NCI-H2196 (cell line): ENCODE results near the gene IQGAP1.

Source experiments
- DNase-seq: peaks from one replicate; lab custom pipeline; 2025; ENCODE audit not compliant: unreplicated experiment; lab: John Stamatoyannopoulos, UW

Gene IQGAP1

GRCh38 chr15:90439946-90440345, 51.9 kb downstream of the IQGAP1 start:
- no peak for DNase-seq

GRCh38 chr15:90441027-90441426, 53.0 kb downstream of the IQGAP1 start:
- DNase-seq, result no peak

GRCh38 chr15:90442423-90442822, 54.4 kb downstream of the IQGAP1 start:
- no peak for DNase-seq

- no peak for DNase-seq
Observed at GRCh38 chr15:90449206-90449735, 61.2 kb downstream of the IQGAP1 start.

GRCh38 chr15:90451053-90451850, 63.2 kb downstream of the IQGAP1 start:
- DNase-seq, result no peak

- DNase-seq, result no peak
Observed at GRCh38 chr15:90456236-90456635, 68.2 kb downstream of the IQGAP1 start.

- no peak for DNase-seq
Observed at GRCh38 chr15:90458061-90458460, 70.0 kb downstream of the IQGAP1 start.

- DNase-seq, result no peak
Observed at GRCh38 chr15:90459368-90459767, 71.3 kb downstream of the IQGAP1 start.

GRCh38 chr15:90460142-90460824, 72.2 kb downstream of the IQGAP1 start:
- DNase-seq, result no peak

GRCh38 chr15:90463381-90463780, 75.3 kb downstream of the IQGAP1 start:
- no peak for DNase-seq

GRCh38 chr15:90465140-90465929, 77.3 kb downstream of the IQGAP1 start:
- no peak for DNase-seq

GRCh38 chr15:90465930-90466567, 78.0 kb downstream of the IQGAP1 start:
- DNase-seq, result no peak

- no peak for DNase-seq
Observed at GRCh38 chr15:90469723-90470122, 81.7 kb downstream of the IQGAP1 start.

GRCh38 chr15:90470453-90470852, 82.4 kb downstream of the IQGAP1 start:
- DNase-seq, result no peak

- DNase-seq, result no peak
Observed at GRCh38 chr15:90471126-90471525, 83.1 kb downstream of the IQGAP1 start.

GRCh38 chr15:90471769-90472168, 83.7 kb downstream of the IQGAP1 start:
- DNase-seq, result no peak

- DNase-seq, result peak; percentile 63
Observed at GRCh38 chr15:90478846-90479481, 90.9 kb downstream of the IQGAP1 start.

GRCh38 chr15:90479656-90480055, 91.6 kb downstream of the IQGAP1 start:
- DNase-seq, result no peak

- DNase-seq, result no peak
Observed at GRCh38 chr15:90481023-90481422, 93.0 kb downstream of the IQGAP1 start.
